SK-N-SH treated with all-trans-retinoic acid at 6 μM for 48 hours (cell line): ENCODE data around the gene TTF2.

Experiments
- PPARA ChIP-seq: fragments of 250-450 bp; sonication (Bioruptor Pico); IDR thresholded peaks from 2 replicates; pipeline ENCODE4 v1.5.0; 2020; ENCODE audit warnings: mild to moderate bottlenecking, borderline replicate concordance
- RARB ChIP-seq: fragments of 250-450 bp; sonication (Bioruptor Pico); IDR thresholded peaks from 2 replicates; pipeline ENCODE4 v1.8.0; 2021; ENCODE audit warnings: mild to moderate bottlenecking, moderate library complexity
- SNAI2 ChIP-seq: fragments of 250-450 bp; sonication (Bioruptor Pico); IDR thresholded peaks from 2 replicates; pipeline ENCODE4 v1.5.0; 2020; ENCODE audit warnings: mild to moderate bottlenecking, moderate library complexity
- ZNF70 ChIP-seq: fragments of 450-650 bp; formaldehyde crosslinking; IDR thresholded peaks from 2 replicates; pipeline ENCODE4 v1.5.0; 2020; ENCODE audit warnings: mild to moderate bottlenecking, moderate library complexity
- TF ChIP-seq, protein P1 (sequence below): fragments of 250-450 bp; sonication (Bioruptor Pico); IDR thresholded peaks from 2 replicates; pipeline ENCODE4 v1.5.1; 2020; ENCODE audit warnings: low read depth, mild to moderate bottlenecking, moderate library complexity
- TF ChIP-seq, protein P2 (sequence below): fragments of 250-450 bp; sonication (Bioruptor Pico); IDR thresholded peaks from 2 replicates; pipeline ENCODE4 v1.8.0; 2020; ENCODE audit warnings: mild to moderate bottlenecking, moderate library complexity, borderline replicate concordance

DNA sequence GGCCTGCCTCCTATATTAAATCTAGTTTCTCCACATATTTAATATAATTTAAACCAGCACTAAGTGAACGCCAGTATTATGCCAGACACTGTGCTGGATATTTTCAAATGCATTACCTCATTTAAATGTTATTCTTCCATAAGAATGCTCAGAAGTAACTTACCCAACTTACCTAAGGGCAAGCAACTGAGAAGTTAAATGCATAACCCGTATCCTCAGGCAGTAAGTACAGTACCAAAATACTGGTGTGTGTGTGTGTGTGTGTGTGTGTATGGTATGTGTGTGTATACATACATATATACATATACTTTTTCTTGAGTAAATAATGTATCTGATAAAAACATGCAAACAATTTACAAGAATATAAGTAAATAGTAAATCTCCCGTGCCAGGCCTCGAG lies 70.4 kb downstream of the TTF2 start:
- TF ChIP-seq, protein P1, sequence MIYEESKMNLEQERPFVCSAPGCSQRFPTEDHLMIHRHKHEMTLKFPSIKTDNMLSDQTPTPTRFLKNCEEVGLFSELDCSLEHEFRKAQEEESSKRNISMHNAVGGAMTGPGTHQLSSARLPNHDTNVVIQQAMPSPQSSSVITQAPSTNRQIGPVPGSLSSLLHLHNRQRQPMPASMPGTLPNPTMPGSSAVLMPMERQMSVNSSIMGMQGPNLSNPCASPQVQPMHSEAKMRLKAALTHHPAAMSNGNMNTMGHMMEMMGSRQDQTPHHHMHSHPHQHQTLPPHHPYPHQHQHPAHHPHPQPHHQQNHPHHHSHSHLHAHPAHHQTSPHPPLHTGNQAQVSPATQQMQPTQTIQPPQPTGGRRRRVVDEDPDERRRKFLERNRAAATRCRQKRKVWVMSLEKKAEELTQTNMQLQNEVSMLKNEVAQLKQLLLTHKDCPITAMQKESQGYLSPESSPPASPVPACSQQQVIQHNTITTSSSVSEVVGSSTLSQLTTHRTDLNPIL (CRISPR knock-in tag), result no peak
- no peak for TF ChIP-seq PPARA (CRISPR knock-in tag)
- TF ChIP-seq, protein P2, sequence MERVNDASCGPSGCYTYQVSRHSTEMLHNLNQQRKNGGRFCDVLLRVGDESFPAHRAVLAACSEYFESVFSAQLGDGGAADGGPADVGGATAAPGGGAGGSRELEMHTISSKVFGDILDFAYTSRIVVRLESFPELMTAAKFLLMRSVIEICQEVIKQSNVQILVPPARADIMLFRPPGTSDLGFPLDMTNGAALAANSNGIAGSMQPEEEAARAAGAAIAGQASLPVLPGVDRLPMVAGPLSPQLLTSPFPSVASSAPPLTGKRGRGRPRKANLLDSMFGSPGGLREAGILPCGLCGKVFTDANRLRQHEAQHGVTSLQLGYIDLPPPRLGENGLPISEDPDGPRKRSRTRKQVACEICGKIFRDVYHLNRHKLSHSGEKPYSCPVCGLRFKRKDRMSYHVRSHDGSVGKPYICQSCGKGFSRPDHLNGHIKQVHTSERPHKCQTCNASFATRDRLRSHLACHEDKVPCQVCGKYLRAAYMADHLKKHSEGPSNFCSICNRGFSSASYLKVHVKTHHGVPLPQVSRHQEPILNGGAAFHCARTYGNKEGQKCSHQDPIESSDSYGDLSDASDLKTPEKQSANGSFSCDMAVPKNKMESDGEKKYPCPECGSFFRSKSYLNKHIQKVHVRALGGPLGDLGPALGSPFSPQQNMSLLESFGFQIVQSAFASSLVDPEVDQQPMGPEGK (CRISPR knock-in tag), result no peak
- TF ChIP-seq SNAI2 (CRISPR knock-in tag), result no peak
- TF ChIP-seq RARB (CRISPR knock-in tag), result no peak
- no peak for TF ChIP-seq ZNF70 (CRISPR knock-in tag)
